A673 (cell line): ENCODE measurements around the gene PACSIN2. TPM values are rescaled to one million over a fixed set of nuclear protein-coding genes. Genes with fewer than 3 reads are reported as not detected.
"Not testable (repeated sequence)": the region's sequence is repeated elsewhere in the genome, so short reads cannot be mapped to it uniquely, and the experiment has no call there.

Source experiments
- BruUV-seq: library from RNA; stranded (reverse); fragments of 400-500 nt; replicated peaks from 2 replicates; lab custom pipeline; 2021; lab: Mats Ljungman, UMichigan
- CTCF ChIA-PET: fragments of 300-600 bp; sonication (Branson Sonifier 250); formaldehyde crosslinking; loops from one replicate; lab custom pipeline; 2022; ENCODE audit warnings: antibody characterized with exemption; lab: Charles Lee
- POLR2A ChIA-PET: fragments of 300-600 bp; sonication (Branson Sonifier 250); formaldehyde crosslinking; loops from one replicate; lab custom pipeline; 2022; ENCODE audit warnings: antibody characterized with exemption; ENCODE audit not compliant: low non-redundant PET; lab: Charles Lee
- DNase-seq: peaks from one replicate; pipeline ENCODE4 v3.0.0-alpha.2; 2015; ENCODE audit warnings: low spot score
- H3K27ac ChIP-seq: fragments of 200-600 bp; sonication (generic); 2 replicates; pipeline ENCODE4 v1.5.1; 2016; ENCODE audit warnings: mixed run types, low read depth, mild to moderate bottlenecking, mixed read lengths, antibody characterized with exemption, low read length; ENCODE audit not compliant: poor library complexity, severe bottlenecking
- H3K27me3 ChIP-seq: fragments of 200-600 bp; sonication (generic); replicated peaks from 2 replicates; pipeline ENCODE4 v1.6.1; 2017; ENCODE audit warnings: mixed run types, low read depth, mild to moderate bottlenecking, mixed read lengths, antibody characterized with exemption, low read length; ENCODE audit not compliant: insufficient read depth, poor library complexity
- H3K36me3 ChIP-seq: fragments of 200-600 bp; sonication (generic); 2 replicates; pipeline ENCODE4 v1.6.1; 2016; ENCODE audit warnings: mixed run types, mild to moderate bottlenecking, mixed read lengths, antibody characterized with exemption, low read length; ENCODE audit not compliant: insufficient read depth, poor library complexity, severe bottlenecking
- H3K4me1 ChIP-seq: fragments of 200-600 bp; sonication (generic); 2 replicates; pipeline ENCODE4 v1.6.1; 2017; ENCODE audit warnings: mixed run types, mild to moderate bottlenecking, mixed read lengths, antibody characterized with exemption, low read length; ENCODE audit not compliant: insufficient read depth, poor library complexity, severe bottlenecking
- H3K4me3 ChIP-seq: fragments of 200-600 bp; sonication (generic); 2 replicates; pipeline ENCODE4 v1.5.1; 2016; ENCODE audit warnings: low read depth, mixed run types, mild to moderate bottlenecking, mixed read lengths, low read length; ENCODE audit not compliant: poor library complexity, severe bottlenecking
- H3K9me3 ChIP-seq: fragments of 200-600 bp; sonication (generic); 2 replicates; pipeline ENCODE4 v1.6.1; 2016; ENCODE audit warnings: mixed run types, low read depth, mild to moderate bottlenecking, mixed read lengths, antibody characterized with exemption, low read length; ENCODE audit not compliant: poor library complexity, severe bottlenecking
- EZH2 ChIP-seq: fragments of 200-600 bp; sonication (generic); IDR thresholded peaks from 2 replicates; pipeline ENCODE4 v1.6.1; 2017; ENCODE audit warnings: borderline replicate concordance, low read depth, mild to moderate bottlenecking, mixed read lengths, antibody characterized with exemption, low read length; ENCODE audit not compliant: poor library complexity, severe bottlenecking
- intact Hi-C: fragments of 100-400 bp; cut with micrococcal nuclease; formaldehyde crosslinking; loops from one replicate; pipeline ENCODE4 v1.10.0; 2022; ENCODE audit not compliant: unreplicated experiment
- total RNA-seq: library from RNA; stranded (reverse); gene quantifications from 2 replicates; pipeline ENCODE4 v1.2.3, GENCODE V29; 2021
- TF ChIP-seq, protein P1 (sequence below): fragments of 300-800, 200-600 bp; sonication (generic); conservative IDR thresholded peaks from 2 replicates; pipeline ENCODE4 v1.5.1; 2017; ENCODE audit warnings: low read depth, mild to moderate bottlenecking, antibody characterized with exemption, low read length, moderate library complexity, mixed read lengths

Gene PACSIN2
- total RNA-seq, 1 experiment from 2014 or later: 51.8 TPM

DNA sequence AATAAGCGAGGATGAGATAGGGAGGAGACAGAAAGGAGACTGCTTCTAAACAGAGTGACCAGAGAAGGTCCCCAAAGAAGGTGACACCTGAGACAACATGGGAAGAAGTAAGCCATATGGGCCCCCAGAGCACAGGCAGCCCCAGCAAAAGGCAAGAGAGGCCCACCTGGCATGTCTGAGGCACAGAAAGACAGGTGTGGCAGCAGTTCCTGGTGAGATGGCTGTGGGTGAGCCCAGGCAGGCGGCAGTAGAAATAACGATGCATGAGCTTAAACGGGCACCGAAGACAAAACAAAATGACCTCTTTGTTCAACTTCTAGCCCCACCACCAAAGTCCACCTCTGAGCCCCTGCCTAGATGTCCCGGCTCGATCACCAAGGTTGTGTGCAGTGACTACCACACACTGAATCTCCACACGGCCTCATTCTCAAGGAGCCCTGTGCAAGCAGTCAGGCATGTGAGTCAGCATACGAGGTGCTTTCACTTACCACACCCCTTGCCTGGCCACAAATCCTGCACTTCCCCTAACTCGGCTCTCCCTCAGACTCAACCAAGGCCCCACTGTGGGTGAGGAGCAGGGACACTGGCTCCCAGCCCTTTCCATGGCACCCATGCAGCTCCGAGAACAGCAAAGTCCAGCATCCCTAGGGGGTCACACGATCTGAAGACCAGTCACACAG, 77.6 kb downstream of the PACSIN2 start:
- CTCF ChIA-PET: no interaction called here
- DNase-seq: no peak

DNA sequence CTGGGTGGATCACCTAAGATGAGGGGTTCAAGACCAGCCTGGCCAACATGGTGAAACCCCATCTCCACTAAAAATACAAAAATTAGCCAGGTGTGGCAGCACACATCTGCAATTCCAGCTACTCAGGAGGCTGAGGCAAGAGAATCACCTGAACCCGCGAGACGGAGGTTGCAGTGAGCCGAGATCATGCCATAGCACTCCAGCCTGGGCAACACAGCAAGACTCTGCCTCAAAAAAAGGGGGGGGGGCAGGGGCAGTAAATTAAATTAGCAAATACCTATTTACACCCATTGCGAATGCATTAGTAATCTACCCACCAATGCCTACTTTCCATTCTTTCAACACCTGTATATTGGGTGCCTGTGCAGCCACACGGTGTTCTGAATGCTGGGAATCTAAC, 78.3 kb downstream of the PACSIN2 start:
- BruUV-seq, CTCF ChIA-PET, DNase-seq, H3K9me3 ChIP-seq, H3K36me3 ChIP-seq, POLR2A ChIA-PET, H3K4me3 ChIP-seq, intact Hi-C loops, H3K27me3 ChIP-seq, H3K27ac ChIP-seq: not testable (repeated sequence)
- peaks cover 19% of the 10 kb centered on the region for H3K4me1 ChIP-seq

More for the DNA sequence above, 77.6 kb downstream of the PACSIN2 start:
- no peaks in the 10 kb centered on the region for H3K9me3 ChIP-seq
- no TSS peak for BruUV-seq
- POLR2A ChIA-PET: no interaction called here
- H3K27me3 ChIP-seq: no peaks in the 10 kb centered on the region
- TF ChIP-seq, protein P1, sequence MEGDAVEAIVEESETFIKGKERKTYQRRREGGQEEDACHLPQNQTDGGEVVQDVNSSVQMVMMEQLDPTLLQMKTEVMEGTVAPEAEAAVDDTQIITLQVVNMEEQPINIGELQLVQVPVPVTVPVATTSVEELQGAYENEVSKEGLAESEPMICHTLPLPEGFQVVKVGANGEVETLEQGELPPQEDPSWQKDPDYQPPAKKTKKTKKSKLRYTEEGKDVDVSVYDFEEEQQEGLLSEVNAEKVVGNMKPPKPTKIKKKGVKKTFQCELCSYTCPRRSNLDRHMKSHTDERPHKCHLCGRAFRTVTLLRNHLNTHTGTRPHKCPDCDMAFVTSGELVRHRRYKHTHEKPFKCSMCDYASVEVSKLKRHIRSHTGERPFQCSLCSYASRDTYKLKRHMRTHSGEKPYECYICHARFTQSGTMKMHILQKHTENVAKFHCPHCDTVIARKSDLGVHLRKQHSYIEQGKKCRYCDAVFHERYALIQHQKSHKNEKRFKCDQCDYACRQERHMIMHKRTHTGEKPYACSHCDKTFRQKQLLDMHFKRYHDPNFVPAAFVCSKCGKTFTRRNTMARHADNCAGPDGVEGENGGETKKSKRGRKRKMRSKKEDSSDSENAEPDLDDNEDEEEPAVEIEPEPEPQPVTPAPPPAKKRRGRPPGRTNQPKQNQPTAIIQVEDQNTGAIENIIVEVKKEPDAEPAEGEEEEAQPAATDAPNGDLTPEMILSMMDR: no peak
- TF ChIP-seq EZH2: no peak
- H3K4me1 ChIP-seq: peaks cover 19% of the 10 kb centered on the region
- no peak overlapping the region for H3K27ac ChIP-seq
- H3K4me3 ChIP-seq: no peak overlapping the region
- intact Hi-C loops: no loop called here
- H3K36me3 ChIP-seq: no peaks in the 10 kb centered on the region

DNA sequence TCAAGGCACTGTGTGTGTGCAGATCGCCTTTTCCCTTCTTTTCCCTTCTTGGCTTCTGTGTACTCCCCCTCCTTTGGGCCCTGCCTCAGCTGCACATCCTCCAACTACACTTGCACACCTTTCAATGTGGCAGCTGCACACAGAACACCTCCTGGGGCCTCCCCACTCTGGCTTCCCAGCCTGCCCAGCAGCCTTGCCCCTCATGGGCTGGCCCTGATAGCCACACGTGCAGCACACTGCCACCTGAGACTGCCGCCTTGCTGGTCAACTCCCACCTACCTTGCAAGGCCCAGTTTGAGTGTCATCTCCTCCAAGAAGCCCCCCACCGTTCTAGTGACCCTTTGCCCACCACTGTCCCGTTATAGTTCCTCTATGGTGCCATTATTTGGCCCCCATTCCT, 80.6 kb downstream of the PACSIN2 start:
- Histone ChIP-seq H3K4me3 (no peak overlapping the region), H3K27me3 (no peaks in the 10 kb centered on the region), H3K27ac (no peak overlapping the region), H3K36me3 (no peaks in the 10 kb centered on the region), H3K4me1 (peaks cover 5% of the 10 kb centered on the region), H3K9me3 (no peaks in the 10 kb centered on the region)
- ChIA-PET CTCF (no interaction called here), POLR2A (interaction anchor here (0.5 kb wide), 1 partner anchor 172 kb away, joined by 12 read pairs; no protein-coding TSS in a partner anchor)
- BruUV-seq: no TSS peak
- no peak for TF ChIP-seq EZH2
- TF ChIP-seq, protein P1: no peak
- no peak for DNase-seq
- intact Hi-C loops: no loop called here
